DLD1 (cell line): ENCODE measurements around the gene TATDN3.
"Not testable (repeated sequence)": the region's sequence is repeated elsewhere in the genome, so short reads cannot be mapped to it uniquely, and the experiment has no call there.

Experiments used
- in situ Hi-C: cut with HindIII; loops from 2 replicates; pipeline ENCODE4 v1.10.0; 2017; ENCODE audit warnings: low sequenced_read_pairs

Gene TATDN3

DNA sequence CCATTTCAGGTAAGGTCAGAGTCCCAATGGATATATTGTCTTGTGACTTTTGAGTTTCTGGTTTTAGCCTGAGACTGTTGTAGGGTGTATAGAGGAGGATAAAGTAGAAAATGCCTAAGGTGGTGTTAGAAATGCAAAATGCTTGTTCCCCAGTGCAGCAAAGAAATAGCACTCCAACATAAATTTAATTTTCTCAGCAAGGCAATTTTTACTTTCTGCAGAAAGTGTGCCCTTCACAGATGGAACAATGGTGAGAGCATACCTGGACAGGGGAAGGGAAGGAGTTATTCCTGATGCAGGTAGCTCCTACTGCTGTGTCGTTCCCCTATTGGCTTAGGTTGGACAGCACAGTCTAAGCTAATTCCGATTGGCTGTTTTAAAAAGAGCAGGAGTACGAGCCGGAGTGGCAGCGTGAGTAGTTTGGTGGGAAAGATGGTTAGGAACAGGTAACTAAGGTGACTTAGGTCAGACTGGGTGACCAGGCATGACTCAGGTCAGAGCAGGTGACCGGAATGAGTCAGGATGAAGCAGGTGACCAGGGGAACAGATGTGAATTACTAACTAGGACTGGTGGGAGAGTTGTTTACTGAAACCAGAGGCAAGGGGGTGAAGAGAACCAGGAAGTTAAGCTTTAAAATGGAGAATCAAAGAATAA, 34.2 kb downstream of the TATDN3 start:
- in situ Hi-C loops = no loop called here

GRCh38 chr1:212827171-212827776, 35.6 kb downstream of the TATDN3 start:
- in situ Hi-C loops = no loop called here

GRCh38 chr1:212827831-212828278, 36.2 kb downstream of the TATDN3 start:
- in situ Hi-C loops = no loop called here

DNA sequence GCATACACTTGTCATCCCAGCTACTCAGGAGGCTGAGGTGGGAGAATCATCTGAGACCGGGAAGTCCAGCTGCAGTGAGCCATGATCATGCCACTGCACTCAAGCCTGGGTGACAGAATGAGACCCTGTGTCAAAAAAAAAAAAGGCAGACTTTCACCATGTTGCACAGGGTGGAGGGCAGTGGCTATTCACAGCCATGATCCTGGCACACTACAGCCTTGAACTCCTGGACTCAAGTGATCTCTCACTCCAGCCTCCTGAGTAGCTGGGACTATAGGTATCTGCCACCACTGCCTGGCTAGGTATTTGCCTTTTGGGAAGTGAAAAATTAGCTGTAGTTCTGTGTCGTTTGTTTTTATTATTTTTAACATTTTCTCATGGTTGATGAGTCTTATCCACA, 36.7 kb downstream of the TATDN3 start:
- in situ Hi-C loops = no loop called here

GRCh38 chr1:212833211-212834207, 41.8 kb downstream of the TATDN3 start:
- in situ Hi-C loops = not testable (repeated sequence)

DNA sequence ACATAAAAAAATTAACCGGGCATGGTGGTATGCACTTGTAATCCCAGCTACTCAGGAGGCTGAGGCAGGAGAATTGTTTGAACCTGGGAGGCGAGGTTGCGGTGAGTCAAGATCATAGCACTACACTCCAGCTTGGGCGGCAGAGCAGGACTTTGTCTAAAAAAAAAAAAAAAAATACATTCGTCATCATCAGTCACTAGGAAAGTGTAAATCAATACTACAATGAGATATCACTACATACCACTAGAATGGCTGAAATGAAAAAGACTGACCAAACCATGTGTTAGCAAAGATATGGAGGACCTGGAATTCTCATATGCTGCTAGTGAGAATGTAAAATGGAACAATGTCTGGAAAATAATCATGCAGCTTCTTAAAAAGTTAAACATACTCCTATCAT, 46.5 kb downstream of the TATDN3 start:
- in situ Hi-C loops = no loop called here

DNA sequence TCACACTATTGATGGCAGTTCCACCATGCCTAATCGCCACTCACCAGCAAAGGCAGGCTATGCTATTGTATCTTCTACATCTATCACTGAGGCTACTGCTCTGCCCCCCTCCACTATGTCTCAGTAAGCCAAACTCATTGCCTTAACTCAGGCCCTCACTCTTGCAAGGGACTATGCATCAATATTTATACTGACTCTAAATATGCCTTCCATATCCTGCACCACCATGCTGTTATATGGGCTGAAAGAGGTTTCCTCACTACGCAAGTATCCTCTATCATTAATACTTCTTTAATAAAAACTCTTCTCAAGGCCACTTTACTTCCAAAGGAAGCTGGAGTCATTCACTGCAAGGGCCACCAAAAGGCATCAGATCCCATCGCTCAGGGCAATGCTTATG, 52.8 kb downstream of the TATDN3 start:
- in situ Hi-C loops = not testable (repeated sequence)

DNA sequence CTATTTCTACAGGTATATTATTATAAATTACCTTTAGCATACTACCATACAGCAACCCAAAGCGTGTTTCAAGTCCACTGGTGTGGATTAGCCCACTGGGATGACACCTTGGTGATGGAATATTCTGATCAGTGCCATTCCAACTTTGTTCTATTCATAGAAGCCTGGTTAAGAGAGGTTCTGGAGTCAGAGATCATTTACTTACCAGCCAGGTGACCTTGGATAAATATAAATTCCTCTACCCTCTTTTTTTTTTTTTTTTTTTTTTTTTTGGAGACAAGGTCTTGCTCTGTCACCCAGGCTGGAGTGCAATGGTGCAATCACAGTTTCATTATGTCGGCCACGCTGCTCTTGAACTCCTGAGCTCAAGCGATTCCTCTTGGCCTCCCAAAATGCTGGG, 55.9 kb downstream of the TATDN3 start, which contains the start of gene SPATA45:
Gene SPATA45 (minus strand): TSS at position 101 of the 400 bp plus-strand sequence. CDS start 11,500 bp downstream, outside the sequence.
- in situ Hi-C loops = no loop called here

- in situ Hi-C loops = no loop called here
Measured at GRCh38 chr1:212852105-212852688, 60.5 kb downstream of the TATDN3 start.

GRCh38 chr1:212853658-212854057, 62.0 kb downstream of the TATDN3 start:
- in situ Hi-C loops = no loop called here

GRCh38 chr1:212856755-212857154, 65.1 kb downstream of the TATDN3 start:
- in situ Hi-C loops = no loop called here

GRCh38 chr1:212857992-212858460, 66.3 kb downstream of the TATDN3 start, which contains the start of gene FLVCR1:
FLVCR1 (plus strand) TSS chr1:212858275; CDS start chr1:212858453, 178 bp downstream.
- in situ Hi-C loops = no loop called here

DNA sequence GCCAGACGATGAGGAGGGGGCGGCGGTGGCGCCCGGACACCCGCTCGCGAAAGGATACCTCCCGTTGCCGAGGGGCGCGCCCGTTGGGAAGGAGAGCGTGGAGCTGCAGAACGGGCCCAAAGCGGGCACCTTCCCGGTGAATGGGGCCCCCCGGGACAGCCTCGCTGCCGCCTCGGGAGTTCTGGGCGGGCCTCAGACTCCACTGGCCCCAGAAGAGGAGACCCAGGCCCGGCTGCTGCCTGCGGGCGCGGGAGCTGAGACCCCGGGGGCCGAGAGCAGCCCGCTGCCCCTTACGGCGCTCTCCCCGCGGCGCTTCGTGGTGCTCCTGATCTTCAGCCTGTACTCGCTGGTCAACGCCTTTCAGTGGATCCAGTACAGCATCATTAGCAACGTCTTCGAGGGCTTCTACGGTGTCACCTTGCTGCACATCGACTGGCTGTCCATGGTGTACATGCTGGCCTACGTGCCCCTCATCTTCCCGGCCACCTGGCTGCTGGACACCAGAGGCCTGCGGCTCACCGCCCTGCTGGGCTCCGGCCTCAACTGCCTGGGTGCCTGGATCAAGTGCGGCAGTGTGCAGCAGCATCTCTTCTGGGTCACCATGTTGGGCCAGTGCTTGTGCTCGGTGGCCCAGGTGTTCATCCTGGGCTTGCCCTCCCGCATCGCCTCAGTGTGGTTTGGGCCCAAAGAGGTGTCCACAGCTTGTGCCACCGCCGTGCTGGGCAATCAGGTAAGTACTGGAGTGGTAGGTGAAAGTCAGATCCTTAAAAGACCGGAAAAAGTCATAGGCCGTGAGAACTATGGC, 67.0 kb downstream of the TATDN3 start:
- in situ Hi-C loops = no loop called here

GRCh38 chr1:212860713-212861581, 69.3 kb downstream of the TATDN3 start:
- in situ Hi-C loops = no loop called here

- in situ Hi-C loops = no loop called here
Measured at GRCh38 chr1:212862111-212862690, 70.5 kb downstream of the TATDN3 start.

DNA sequence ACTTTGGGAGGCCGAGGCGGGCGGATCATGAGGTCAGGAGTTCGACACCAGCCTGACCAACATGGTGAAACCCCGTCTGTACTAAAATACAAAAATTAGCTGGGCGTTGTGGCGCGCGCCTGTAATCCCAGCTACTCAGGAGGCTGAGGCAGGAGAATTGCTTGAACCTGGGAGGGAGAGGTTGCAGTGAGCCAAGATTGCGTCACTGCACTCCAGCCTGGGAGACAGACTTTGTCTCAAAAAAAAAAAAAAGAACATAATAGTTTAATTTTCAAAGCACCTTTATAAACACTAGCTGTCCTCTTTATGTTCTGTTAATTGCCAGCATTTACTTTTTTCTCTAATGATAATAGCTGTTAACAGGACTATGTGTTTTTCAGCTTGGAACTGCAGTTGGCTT, 71.7 kb downstream of the TATDN3 start:
- in situ Hi-C loops = not testable (repeated sequence)

DNA sequence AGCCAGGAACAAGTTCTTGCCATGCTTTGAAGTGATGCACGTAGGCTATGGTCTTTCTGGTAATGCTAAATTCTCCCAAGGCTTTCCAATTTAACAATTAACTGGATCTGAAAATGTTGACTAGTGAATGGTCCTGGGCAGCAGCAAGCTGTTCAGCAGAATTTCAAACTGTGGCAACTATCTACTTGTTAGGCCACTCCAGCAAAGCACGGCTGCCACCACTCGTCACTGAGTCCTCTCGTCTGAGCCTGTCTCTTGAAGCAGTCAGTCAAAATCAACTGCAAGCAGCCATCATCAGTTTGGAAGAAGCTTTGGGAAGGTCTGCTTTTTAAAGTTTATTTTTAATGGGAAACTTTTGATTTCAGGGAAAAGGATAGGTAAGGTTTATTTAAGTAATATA, 72.5 kb downstream of the TATDN3 start:
- in situ Hi-C loops = no loop called here
